Endodermal cell (in vitro differentiated cells): Measurements from ENCODE around the gene NEGR1. TPM values are rescaled to one million over a fixed set of nuclear protein-coding genes. Genes with fewer than 3 reads are reported as not detected.

Source experiments
- DNase-seq: peaks from one replicate; pipeline ENCODE4 v3.0.0-alpha.2; 2017
- H3K27ac ChIP-seq: 2 replicates; pipeline ENCODE4 v1.5.1; 2013; ENCODE audit warnings: mild to moderate bottlenecking, low read depth, low read length, moderate library complexity
- H3K27me3 ChIP-seq: 2 replicates; pipeline ENCODE4 v1.6.1; 2013; ENCODE audit warnings: mild to moderate bottlenecking, low read length, moderate library complexity; ENCODE audit not compliant: insufficient read depth, control insufficient read depth, poor library complexity, severe bottlenecking
- H3K36me3 ChIP-seq: 2 replicates; pipeline ENCODE4 v1.7.0; 2013; ENCODE audit warnings: mild to moderate bottlenecking, low read length, moderate library complexity; ENCODE audit not compliant: control insufficient read depth, insufficient read depth
- H3K4me1 ChIP-seq: one replicate; pipeline ENCODE4 v1.7.0; 2013; ENCODE audit warnings: low read length; ENCODE audit not compliant: control insufficient read depth, insufficient read depth
- H3K4me3 ChIP-seq: 2 replicates; pipeline ENCODE4 v1.5.1; 2013; ENCODE audit warnings: mild to moderate bottlenecking, low read length, moderate library complexity
- H3K9ac ChIP-seq: 2 replicates; pipeline ENCODE4 v1.6.1; 2013; ENCODE audit warnings: mild to moderate bottlenecking, low read length, moderate library complexity; ENCODE audit not compliant: poor library complexity, severe bottlenecking; ENCODE audit errors: extremely low read depth
- H3K9me3 ChIP-seq: 2 replicates; pipeline ENCODE4 v1.6.1; 2013; ENCODE audit warnings: mild to moderate bottlenecking, low read length, moderate library complexity; ENCODE audit not compliant: control insufficient read depth
- H3K27ac Mint-ChIP-seq: 2 replicates; pipeline ENCODE4 v1.8.0; 2020; ENCODE audit warnings: mixed read lengths
- H3K27me3 Mint-ChIP-seq: 2 replicates; pipeline ENCODE4 v1.8.0; 2021; ENCODE audit warnings: mild to moderate bottlenecking, mixed read lengths; ENCODE audit not compliant: insufficient read depth
- H3K36me3 Mint-ChIP-seq: 2 replicates; pipeline ENCODE4 v1.8.0; 2020; ENCODE audit warnings: low read depth, mixed read lengths
- H3K4me1 Mint-ChIP-seq: 2 replicates; pipeline ENCODE4 v1.8.0; 2020; ENCODE audit warnings: mixed read lengths
- H3K4me3 Mint-ChIP-seq: 2 replicates; pipeline ENCODE4 v1.8.0; 2020; ENCODE audit warnings: mild to moderate bottlenecking, moderate library complexity, mixed read lengths
- H3K9me3 Mint-ChIP-seq: 2 replicates; pipeline ENCODE4 v1.8.0; 2020; ENCODE audit warnings: mild to moderate bottlenecking, mixed read lengths
- WGBS, 2 experiments: methylation state at CpG; one replicate each; pipeline versions ENCODE4 v1.1.5 to v1.1.7; 2013; ENCODE audit warnings: missing lambda C conversion rate in 2 of 2, mixed read lengths in 1 of 2; ENCODE audit not compliant: insufficient coverage in 1 of 2, insufficient read length in 1 of 2; 5-methylcytosine and 5-hydroxymethylcytosine counted together
- total RNA-seq, 2 donors: library from RNA; stranded (reverse); fragmentation: NEBNext Ultra II Directional in 1 of 2; extraction: Animal tissue kit (Norgen Biotek cat#: 25700) in 1 of 2; gene quantifications; 2 replicates in 1 of 2; 3 replicates in 1 of 2; pipeline ENCODE4 v1.2.1, GENCODE V29; 2021
- TF ChIP-seq, protein P1 (sequence below): fragments of 200-600 bp; sonication (generic); conservative IDR thresholded peaks from 2 replicates; pipeline ENCODE4 v1.5.0; 2021; ENCODE audit warnings: antibody characterized with exemption, mild to moderate bottlenecking

The NEGR1 gene
- total RNA-seq, 2 donors from 2014 or later, result 1.5 to 2.1 TPM

DNA sequence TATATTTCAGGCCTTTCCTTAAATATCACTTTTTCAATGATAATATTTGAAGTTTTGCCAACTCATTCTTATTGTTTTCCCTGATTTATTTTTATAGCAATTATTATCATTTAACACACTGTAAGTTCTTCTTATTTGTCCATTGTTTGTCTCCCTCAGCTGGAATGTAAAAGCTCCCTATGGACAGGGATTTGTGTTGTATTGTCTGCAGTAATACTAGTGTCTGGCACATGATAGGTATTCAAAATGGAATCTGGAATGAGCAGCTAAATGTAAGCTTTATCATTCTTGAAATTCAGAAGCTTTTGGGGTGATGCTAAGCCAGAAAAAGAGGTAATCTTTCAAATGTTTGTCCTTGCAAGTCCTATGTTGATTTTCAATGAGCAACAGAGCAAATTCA lies 112.1 kb downstream of the NEGR1 start:
- H3K36me3 Mint-ChIP-seq, result no peaks in the 10 kb centered on the region
- no peak overlapping the region for H3K27ac ChIP-seq
- no peak overlapping the region for H3K27ac Mint-ChIP-seq
- TF ChIP-seq, protein P1, sequence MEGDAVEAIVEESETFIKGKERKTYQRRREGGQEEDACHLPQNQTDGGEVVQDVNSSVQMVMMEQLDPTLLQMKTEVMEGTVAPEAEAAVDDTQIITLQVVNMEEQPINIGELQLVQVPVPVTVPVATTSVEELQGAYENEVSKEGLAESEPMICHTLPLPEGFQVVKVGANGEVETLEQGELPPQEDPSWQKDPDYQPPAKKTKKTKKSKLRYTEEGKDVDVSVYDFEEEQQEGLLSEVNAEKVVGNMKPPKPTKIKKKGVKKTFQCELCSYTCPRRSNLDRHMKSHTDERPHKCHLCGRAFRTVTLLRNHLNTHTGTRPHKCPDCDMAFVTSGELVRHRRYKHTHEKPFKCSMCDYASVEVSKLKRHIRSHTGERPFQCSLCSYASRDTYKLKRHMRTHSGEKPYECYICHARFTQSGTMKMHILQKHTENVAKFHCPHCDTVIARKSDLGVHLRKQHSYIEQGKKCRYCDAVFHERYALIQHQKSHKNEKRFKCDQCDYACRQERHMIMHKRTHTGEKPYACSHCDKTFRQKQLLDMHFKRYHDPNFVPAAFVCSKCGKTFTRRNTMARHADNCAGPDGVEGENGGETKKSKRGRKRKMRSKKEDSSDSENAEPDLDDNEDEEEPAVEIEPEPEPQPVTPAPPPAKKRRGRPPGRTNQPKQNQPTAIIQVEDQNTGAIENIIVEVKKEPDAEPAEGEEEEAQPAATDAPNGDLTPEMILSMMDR, result no peak
- peaks cover 9% of the 10 kb centered on the region for H3K4me1 Mint-ChIP-seq
- H3K9me3 ChIP-seq, result no peaks in the 10 kb centered on the region
- no peak for DNase-seq
- H3K36me3 ChIP-seq, result no peaks in the 10 kb centered on the region
- no peaks in the 10 kb centered on the region for H3K9me3 Mint-ChIP-seq
- H3K9ac ChIP-seq, result no peak overlapping the region
- H3K27me3 Mint-ChIP-seq, result no peaks in the 10 kb centered on the region
- H3K27me3 ChIP-seq, result no peaks in the 10 kb centered on the region
- H3K4me3 ChIP-seq, result no peak overlapping the region
- no peaks in the 10 kb centered on the region for H3K4me1 ChIP-seq
- H3K4me3 Mint-ChIP-seq, result no peak overlapping the region

DNA sequence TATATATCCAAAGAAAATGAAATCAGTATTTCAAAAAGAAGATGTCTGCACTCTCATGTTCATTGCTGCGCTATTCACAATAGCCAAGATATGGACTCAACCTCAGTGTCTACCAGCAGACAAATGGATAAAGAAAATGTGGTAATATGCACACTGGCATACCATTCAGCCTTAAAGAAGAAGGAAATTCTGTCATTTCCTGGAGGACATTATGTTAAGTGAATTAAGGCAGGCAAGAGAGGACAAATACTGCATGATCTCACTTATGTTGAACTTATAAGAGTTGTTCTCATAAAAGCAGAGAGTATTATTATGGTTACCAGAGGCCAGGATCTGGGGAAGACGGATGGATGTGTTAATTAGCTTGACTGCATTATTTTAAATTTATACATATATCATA lies 115.9 kb downstream of the NEGR1 start:
- Histone ChIP-seq H3K4me1 (no peaks in the 10 kb centered on the region), H3K9me3 (no peaks in the 10 kb centered on the region), H3K9ac (no peak overlapping the region), H3K27me3 (no peaks in the 10 kb centered on the region), H3K36me3 (no peaks in the 10 kb centered on the region), H3K27ac (no peak overlapping the region), H3K4me3 (no peak overlapping the region)
- TF ChIP-seq, protein P1, result no peak
- DNase-seq, result no peak
- H3K9me3 Mint-ChIP-seq, result no peaks in the 10 kb centered on the region
- H3K36me3 Mint-ChIP-seq, result no peaks in the 10 kb centered on the region
- no peak overlapping the region for H3K4me3 Mint-ChIP-seq
- no peaks in the 10 kb centered on the region for H3K27me3 Mint-ChIP-seq
- no peak overlapping the region for H3K27ac Mint-ChIP-seq
- peaks cover 16% of the 10 kb centered on the region for H3K4me1 Mint-ChIP-seq
- WGBS, 2 experiments, result 89 to 100% methylated on average over 1 of the region's 2 CpGs

DNA sequence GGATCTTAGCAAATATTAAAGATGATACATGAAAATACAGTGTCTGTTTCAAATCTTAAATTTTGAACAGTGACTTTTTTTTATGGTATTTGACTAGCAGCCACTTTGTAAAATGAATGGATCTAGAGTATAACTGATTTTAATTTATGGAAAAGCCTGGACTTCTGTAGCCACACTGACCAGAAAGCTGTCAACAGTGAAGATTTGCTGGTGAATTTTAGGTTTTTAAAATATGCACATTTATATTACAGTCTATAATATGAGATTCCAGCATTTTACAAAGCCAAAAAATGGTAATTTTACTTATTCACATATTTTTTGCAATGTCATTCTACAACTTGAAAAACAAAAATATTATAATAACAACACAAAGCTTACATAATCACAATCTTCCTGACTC lies 131.8 kb downstream of the NEGR1 start:
- Histone ChIP-seq H3K27ac (no peak overlapping the region), H3K9me3 (no peaks in the 10 kb centered on the region), H3K4me3 (no peak overlapping the region), H3K9ac (no peak overlapping the region), H3K36me3 (no peaks in the 10 kb centered on the region), H3K27me3 (no peaks in the 10 kb centered on the region), H3K4me1 (peaks cover 3% of the 10 kb centered on the region)
- Mint-ChIP-seq H3K27ac (no peak overlapping the region), H3K9me3 (no peaks in the 10 kb centered on the region), H3K36me3 (no peaks in the 10 kb centered on the region), H3K4me1 (peaks cover 8% of the 10 kb centered on the region), H3K27me3 (no peaks in the 10 kb centered on the region), H3K4me3 (no peak overlapping the region)
- DNase-seq, result no peak
- TF ChIP-seq, protein P1, result no peak
